Measurements from ENCODE around the gene ERICH2.

Gene ERICH2

GRCh38 chr2:170817093-170818035 lies 47.2 kb downstream of the ERICH2 start:
- DNase-seq (ENCODE audit: low read depth in 2 of 2), result no peak

GRCh38 chr2:170818036-170818751 lies 48.0 kb downstream of the ERICH2 start:
- no peak for DNase-seq (ENCODE audit: low read depth in 2 of 2)

GRCh38 chr2:170818752-170819470 lies 48.7 kb downstream of the ERICH2 start:
- DNase-seq (ENCODE audit: low read depth in 2 of 2), result no peak

GRCh38 chr2:170819680-170820664 lies 49.8 kb downstream of the ERICH2 start:
- no peak for DNase-seq (ENCODE audit: low read depth in 2 of 2)

- DNase-seq (ENCODE audit: low read depth in 2 of 2), result no peak
These were observed 50.8 kb downstream of the ERICH2 start for GRCh38 chr2:170820757-170821530.

GRCh38 chr2:170821531-170822289 lies 51.5 kb downstream of the ERICH2 start:
- DNase-seq (ENCODE audit: low read depth in 2 of 2), result no peak

GRCh38 chr2:170822290-170823087 lies 52.3 kb downstream of the ERICH2 start:
- no peak for DNase-seq (ENCODE audit: low read depth in 2 of 2)

- DNase-seq (ENCODE audit: low read depth in 2 of 2), result no peak
These were observed 53.1 kb downstream of the ERICH2 start for GRCh38 chr2:170823088-170823897.

- DNase-seq (ENCODE audit: low read depth in 2 of 2), result no peak
These were observed 53.7 kb downstream of the ERICH2 start for GRCh38 chr2:170823898-170824215.

- no peak for DNase-seq (ENCODE audit: low read depth in 2 of 2)
These were observed 54.4 kb downstream of the ERICH2 start for GRCh38 chr2:170824526-170825015.

- DNase-seq (ENCODE audit: low read depth in 2 of 2), result no peak
These were observed 57.8 kb downstream of the ERICH2 start for GRCh38 chr2:170827841-170828532.

GRCh38 chr2:170828533-170828916 lies 58.3 kb downstream of the ERICH2 start:
- no peak for DNase-seq (ENCODE audit: low read depth in 2 of 2)

- no peak for DNase-seq (ENCODE audit: low read depth in 2 of 2)
These were observed 58.9 kb downstream of the ERICH2 start for GRCh38 chr2:170829036-170829435.

GRCh38 chr2:170830166-170830565 lies 60.0 kb downstream of the ERICH2 start:
- DNase-seq (ENCODE audit: low read depth in 2 of 2), result no peak

GRCh38 chr2:170831115-170831514 lies 60.9 kb downstream of the ERICH2 start:
- no peak for DNase-seq (ENCODE audit: low read depth in 2 of 2)

- DNase-seq (ENCODE audit: low read depth in 2 of 2), result no peak
These were observed 65.8 kb downstream of the ERICH2 start for GRCh38 chr2:170836027-170836426.

GRCh38 chr2:170840717-170841210 lies 70.6 kb downstream of the ERICH2 start:
- no peak for DNase-seq (ENCODE audit: low read depth in 2 of 2)

All from stimulated activated CD4-positive, alpha-beta T cell treated with anti-CD3 and anti-CD28 coated beads, Interleukin-15, amount 100 ng/mL, for 48 hours (primary cell).